ENCODE data around the gene SKI. TPM values are rescaled to one million over a fixed set of nuclear protein-coding genes. Genes with fewer than 3 reads are reported as not detected.

SKI gene
- total and polyA plus RNA-seq, 2 of the 8 experiments (the other 6 are each of a cell fraction or from before 2014, with no cell fraction given), result 8.3 to 87.6 TPM

DNA sequence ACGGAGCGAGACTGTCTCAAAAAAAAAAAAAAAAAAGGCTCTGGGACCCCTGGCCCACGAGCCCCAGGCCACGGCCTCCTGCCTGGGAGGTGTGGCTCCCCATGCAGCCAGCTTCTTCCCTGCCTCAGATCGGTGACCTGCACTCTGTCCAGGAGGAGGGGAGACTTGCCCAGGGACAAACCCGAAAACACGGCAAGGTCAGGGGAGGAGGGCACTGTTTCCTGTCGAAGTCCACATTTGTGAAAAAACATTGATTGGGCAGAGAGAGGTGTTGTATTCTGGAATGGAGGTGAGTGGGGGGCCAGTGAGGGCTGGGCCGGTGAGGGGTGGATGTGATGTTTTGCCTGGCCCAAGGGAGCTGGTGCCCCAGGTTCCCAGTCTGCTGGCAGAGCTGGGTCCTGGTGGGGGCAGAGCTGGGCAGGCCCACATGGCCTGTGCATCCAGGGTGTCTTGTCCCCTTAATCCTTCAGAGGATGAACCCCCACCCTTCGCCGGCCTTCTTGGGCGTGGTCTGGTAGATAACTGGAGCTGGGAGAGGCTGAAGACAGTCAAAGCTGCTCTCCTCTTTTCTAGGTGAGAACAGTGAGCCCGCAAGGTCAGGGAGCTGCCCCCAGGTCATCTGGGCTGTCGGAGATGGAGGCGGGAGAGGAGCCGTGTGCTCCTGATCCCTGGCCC lies 21.2 kb upstream of the SKI start:
- no peak overlapping the region; the same call in 1 of the 2 replicates for H3K18ac ChIP-seq (ENCODE audit: extremely low read depth, low read length)
- no peaks in the 10 kb centered on the region for H3K79me2 ChIP-seq (ENCODE audit: control insufficient read depth in 1 of 2, insufficient read depth in 2 of 2, low read length in 2 of 2)
- H3K27ac ChIP-seq (ENCODE audit: low read depth, low read length), result no peak overlapping the region
- FAIRE-seq, result no peak
- no peak overlapping the region for H4K5ac ChIP-seq (ENCODE audit: insufficient read length, low read depth, low read length)
- no peak for DNase-seq (ENCODE audit: low read depth in 1 of 2, low spot score in 2 of 2)
- peak overlapping the region; percentile 65; the same call in 1 of the 2 replicates for H2AK5ac ChIP-seq (ENCODE audit: low read depth, low read length)
- peaks cover 3 to 16% (median 10%) of the 10 kb centered on the region in 4 experiments for H3K4me1 ChIP-seq (replicated peaks in 1 of 4; ENCODE audit: control insufficient read depth in 3 of 4, insufficient read depth in 4 of 4, low read length in 3 of 4)
- WGBS, 2 experiments (ENCODE audit: extremely low coverage in 1 of 2, insufficient coverage in 1 of 2, insufficient read length in 1 of 2, insufficient replicate concordance in 2 of 2, low coverage in 1 of 2, low lambda C conversion rate in 2 of 2, missing lambda C conversion rate in 1 of 2), result 91% methylated on average over 14 of the region's 16 CpGs; no CpG with 5 or more reads in 1 of the 2 experiments
- H3K36me3 ChIP-seq (ENCODE audit: control insufficient read depth in 2 of 4, insufficient read depth in 4 of 4, low read length in 3 of 4), result no peaks in the 10 kb centered on the region
- no peaks in the 10 kb centered on the region; the same call in 1 of the 2 replicates for H3K79me1 ChIP-seq (ENCODE audit: low read depth, low read length)
- H2BK20ac ChIP-seq (ENCODE audit: low read length), result no peak overlapping the region
- H2BK12ac ChIP-seq (ENCODE audit: low read depth, low read length), result peak overlapping the region; percentile 60; the same call in 1 of the 2 replicates
- ChIA-PET POLR2A (ENCODE audit: partially characterized antibody) (interaction anchor here (1.0 to 4.8 kb wide), 10 partner anchors 8 to 115 kb away, joined by 3 to 21 read pairs (median 4); partner anchors contain the start of gene FAAP20), CTCF (ENCODE audit: partially characterized antibody) (interaction anchor here (0.7 to 4.3 kb wide), 12 partner anchors 8 to 175 kb away, joined by 3 to 22 read pairs (median 6); partner anchors contain the start of gene FAAP20)
- no peaks in the 10 kb centered on the region for H3K9me3 ChIP-seq (ENCODE audit: insufficient read depth in 2 of 2, low read depth in 1 of 2, low read length in 1 of 2)
- H2BK15ac ChIP-seq (ENCODE audit: low read length), result no peak overlapping the region; the same call in 1 of the 2 replicates
- no peak overlapping the region for H3K23ac ChIP-seq (ENCODE audit: insufficient read length)
- H3K4me2 ChIP-seq (ENCODE audit: insufficient read depth in 1 of 2, low read depth in 2 of 2, low read length in 2 of 2), result no peak overlapping the region
- peak overlapping the region; percentile 47 for H4K91ac ChIP-seq (replicated peaks; ENCODE audit: insufficient read length, low read length)
- H3K23me2 ChIP-seq (ENCODE audit: low read depth, low read length), result peaks cover 6% of the 10 kb centered on the region
- H2BK5ac ChIP-seq (ENCODE audit: low read depth, low read length), result no peak overlapping the region; the same call in 1 of the 2 replicates
- H3K4ac ChIP-seq (replicated peaks; ENCODE audit: insufficient read length, low read depth, low read length), result no peak overlapping the region
- H3K27me3 ChIP-seq (replicated peaks in 1 of 4; ENCODE audit: control insufficient read depth in 3 of 4, extremely low read depth in 1 of 4, insufficient read depth in 3 of 4, low read length in 3 of 4), result peaks cover 0 to 11% (median 6%) of the 10 kb centered on the region in 4 experiments; a peak in 4 of 7 replicates
- no peak overlapping the region for H3K14ac ChIP-seq (ENCODE audit: insufficient read length)
- TF ChIP-seq, protein P1, sequence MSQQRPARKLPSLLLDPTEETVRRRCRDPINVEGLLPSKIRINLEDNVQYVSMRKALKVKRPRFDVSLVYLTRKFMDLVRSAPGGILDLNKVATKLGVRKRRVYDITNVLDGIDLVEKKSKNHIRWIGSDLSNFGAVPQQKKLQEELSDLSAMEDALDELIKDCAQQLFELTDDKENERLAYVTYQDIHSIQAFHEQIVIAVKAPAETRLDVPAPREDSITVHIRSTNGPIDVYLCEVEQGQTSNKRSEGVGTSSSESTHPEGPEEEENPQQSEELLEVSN (IDR thresholded peaks at IDR 0.05), result peak; percentile 55
- TF ChIP-seq POU5F1 (IDR thresholded peaks at IDR 0.05; ENCODE audit: low read depth, low read length), result no peak
- no peaks in the 10 kb centered on the region for H4K20me1 ChIP-seq (replicated peaks in 1 of 2; ENCODE audit: control insufficient read depth in 1 of 2, insufficient read depth in 2 of 2, low read length in 2 of 2)
- no peak overlapping the region for H3K56ac ChIP-seq (replicated peaks; ENCODE audit: insufficient read length, low read depth, low read length)
- H2BK120ac ChIP-seq (replicated peaks; ENCODE audit: low read depth, low read length), result no peak overlapping the region
- no peak overlapping the region for H2AFZ ChIP-seq (ENCODE audit: low read length)
- no peak overlapping the region for H3K9ac ChIP-seq (replicated peaks in 1 of 4; ENCODE audit: extremely low read depth in 1 of 4, low read depth in 3 of 4, low read length in 3 of 4)
- no peak overlapping the region for H3K4me3 ChIP-seq (ENCODE audit: extremely low read depth in 1 of 4, insufficient read depth in 2 of 4, low read depth in 3 of 4, low read length in 4 of 4)
- peak overlapping the region; percentile 71; the same call in 1 of the 2 replicates for H4K8ac ChIP-seq (ENCODE audit: extremely low read depth, insufficient read depth, low read length)

All from H1 (cell line).